Heart left ventricle (tissue), 16 donors: ENCODE data around the gene CAMTA1. TPM values are rescaled to one million over a fixed set of nuclear protein-coding genes. Genes with fewer than 3 reads are reported as not detected.

Source experiments
- ATAC-seq, 4 donors: fragments of 200-7000 bp; cut with Tn5 transposase; one replicate each; pipeline ENCODE4 v1.9.1; 2020 to 2022; ENCODE audit warnings: moderate library complexity in 4 of 4, mild to moderate bottlenecking in 3 of 4, moderate number of reproducible peaks in 1 of 4
- DNase-seq, 5 donors: peaks; one replicate each; pipeline ENCODE4 v3.0.0-alpha.2; 2020
- H3K27ac ChIP-seq, 12 donors: fragments of 200-600 bp; sonication (generic) in 4 of 12; one replicate each; pipeline versions ENCODE4 v1.5.0 to v1.8.0; 2016 to 2022; ENCODE audit warnings: mild to moderate bottlenecking in 2 of 12
- H3K27me3 ChIP-seq, 9 donors: fragments of 200-600 bp; sonication (generic) in 2 of 9; one replicate each; pipeline versions ENCODE4 v1.5.1 to v1.8.0; 2016 to 2022; ENCODE audit warnings: mild to moderate bottlenecking in 3 of 9
- H3K36me3 ChIP-seq, 9 donors: fragments of 200-600 bp; sonication (generic) in 2 of 9; one replicate each; pipeline versions ENCODE4 v1.5.0 to v1.8.0; 2018 to 2022; ENCODE audit warnings: mild to moderate bottlenecking in 2 of 9
- H3K4me1 ChIP-seq, 12 donors: fragments of 200-600 bp; sonication (generic) in 4 of 12; one replicate each; pipeline versions ENCODE4 v1.5.0 to v1.8.0; 2016 to 2022; ENCODE audit warnings: mild to moderate bottlenecking in 3 of 12
- H3K4me3 ChIP-seq, 12 donors: fragments of 200-600 bp; sonication (generic) in 4 of 12; one replicate each; pipeline versions ENCODE4 v1.5.0 to v1.8.0; 2017 to 2022; ENCODE audit warnings: mild to moderate bottlenecking in 9 of 12, moderate library complexity in 4 of 12
- H3K9me3 ChIP-seq, 12 donors: fragments of 200-600 bp; sonication (generic) in 4 of 12; one replicate each; pipeline versions ENCODE4 v1.5.0 to v1.8.0; 2016 to 2022; ENCODE audit warnings: mild to moderate bottlenecking in 1 of 12
- CTCF ChIP-seq, 12 donors: fragments of 200-600 bp; sonication (generic) in 4 of 12; IDR thresholded peaks; one replicate each; pipeline versions ENCODE4 v1.5.0 to v1.8.0; 2018 to 2022; ENCODE audit warnings: antibody characterized with exemption in 12 of 12, mild to moderate bottlenecking in 5 of 12
- POLR2A ChIP-seq, 2 donors: fragments of 450-650 bp; IDR thresholded peaks; one replicate each; pipeline ENCODE4 v1.6.1; 2017; ENCODE audit warnings: antibody characterized with exemption in 2 of 2, mild to moderate bottlenecking in 2 of 2, moderate library complexity in 2 of 2
- WGBS, 4 donors: extraction: QIAGEN DNeasy Blood & Tissue Kit in 2 of 4; methylation state at CpG; one replicate each; pipeline versions ENCODE4 v1.1.5 to v1.1.7; 2013 to 2018; 5-methylcytosine and 5-hydroxymethylcytosine counted together
- intact Hi-C, 10 donors: fragments of 100-400 bp; cut with DNase I; formaldehyde crosslinking; loops; one replicate each; pipeline versions ENCODE4 v1.11.1 to v1.14.2; 2022
- polyA plus RNA-seq, 2 donors: library from polyadenylated mRNA; stranded (reverse); fragments of 200-250 nt; gene quantifications; one replicate each; pipeline ENCODE4 v1.2.3, GENCODE V29; 2013
- total RNA-seq, 9 donors: library from RNA; depleted of rRNA in 2 of 9; stranded (reverse); fragments of >200 nt in 2 of 9; fragmentation: NEBNext Ultra II Directional in 3 of 9; extraction: Animal tissue kit (Norgen Biotek cat#: 25700) in 3 of 9; gene quantifications; one replicate each; pipeline versions ENCODE4 v1.1.0 to v1.2.4, GENCODE V29; 2016 to 2023
- donor health status: ischemic (EF 13 %, LVEDD 7.1; RV severe dilation, severe dysfunction).
- donor health status: healthy with polysubstance abuse.
- donor health status: DM: no; HTN: yes; CAD: no.
- donor health status: DM: no; HTN: no; CAD: no.
- donor health status: ischemic (EF 25% LVEDD 6.9; RV normal size, moderate dysfunction).
- donor health status: ischemic (EF 25% LVEDD 5.7; RV mildly dilated, moderate dysfunction).
- donor health status: healthy.
- donor health status: DM: yes; HTN: yes; CAD: no.
- donor health status: ischemic (EF 35%, LVEDD 5.7; RV mildly dilated, moderate dysfunction).
- donor health status: nonischemic (EF 11% LVEDD 7.7; RV severe dilation, severe dysfunction).
- donor health status: DM: yes; HTN: yes; CAD: no.
- donor health status: PGD.
- donor health status: ischemic (EF 29% LVEDD 5.4; RV normal size, mild dysfunction).
- donor health status: nonischemic (EF 23%, LVEDD 6.1; RV moderate dilation, normal function).

Gene CAMTA1
- total and polyA plus RNA-seq, 11 donors: 114 to 303 (median 137) TPM

- TF ChIP-seq CTCF (IDR thresholded peaks at IDR 0.05): no peak
- TF ChIP-seq POLR2A (IDR thresholded peaks at IDR 0.05): no peak
- Histone ChIP-seq H3K4me1 (no peaks in the 10 kb centered on the region), H3K27me3 (peaks cover 0 to 7% (median 0%) of the 10 kb centered on the region in 9 donors), H3K36me3 (no peaks in the 10 kb centered on the region), H3K27ac (no peak overlapping the region), H3K4me3 (no peak overlapping the region), H3K9me3 (no peaks in the 10 kb centered on the region)
- ATAC-seq (no peak), DNase-seq (no peak)
- intact Hi-C loops: no loop called here
- 83 to 86% (median 84%) methylated on average over 10 of the region's 10 CpGs for WGBS, 4 donors
Measured at GRCh38 chr1:7251454-7251800, 466.2 kb downstream of the CAMTA1 start.

GRCh38 chr1:7252411-7253117 is 467.3 kb downstream of the CAMTA1 start:
- Histone ChIP-seq H3K9me3 (no peaks in the 10 kb centered on the region), H3K4me1 (no peaks in the 10 kb centered on the region), H3K4me3 (no peak overlapping the region), H3K27me3 (peaks cover 0 to 7% (median 0%) of the 10 kb centered on the region in 9 donors), H3K36me3 (no peaks in the 10 kb centered on the region), H3K27ac (no peak overlapping the region)
- WGBS, 4 donors: 75 to 78% (median 76%) methylated on average over 12 of the region's 12 CpGs
- ATAC-seq: no peak
- intact Hi-C loops: no loop called here
- no peak for TF ChIP-seq POLR2A (IDR thresholded peaks at IDR 0.05)
- TF ChIP-seq CTCF (IDR thresholded peaks at IDR 0.05): no peak
- DNase-seq: no peak

GRCh38 chr1:7253118-7253480 is 467.8 kb downstream of the CAMTA1 start:
- H3K9me3 ChIP-seq: no peaks in the 10 kb centered on the region
- no peak for ATAC-seq
- no peak overlapping the region for H3K27ac ChIP-seq
- no peak for TF ChIP-seq CTCF (IDR thresholded peaks at IDR 0.05)
- DNase-seq: no peak
- H3K4me3 ChIP-seq: no peak overlapping the region
- intact Hi-C loops: no loop called here
- peaks cover 0 to 3% (median 0%) of the 10 kb centered on the region in 9 donors for H3K27me3 ChIP-seq
- H3K4me1 ChIP-seq: no peaks in the 10 kb centered on the region
- WGBS, 4 donors: 90 to 96% (median 92%) methylated on average over 4 of the region's 4 CpGs
- no peaks in the 10 kb centered on the region for H3K36me3 ChIP-seq

- ATAC-seq: no peak
- TF ChIP-seq POLR2A (IDR thresholded peaks at IDR 0.05): no peak
- no peak for TF ChIP-seq CTCF (IDR thresholded peaks at IDR 0.05)
- Histone ChIP-seq H3K9me3 (no peaks in the 10 kb centered on the region), H3K36me3 (no peaks in the 10 kb centered on the region), H3K27me3 (no peaks in the 10 kb centered on the region), H3K4me3 (no peak overlapping the region), H3K4me1 (no peaks in the 10 kb centered on the region), H3K27ac (no peak overlapping the region)
- WGBS, 4 donors: 81 to 87% (median 82%) methylated on average over 11 of the region's 11 CpGs
- DNase-seq: no peak
- intact Hi-C loops: no loop called here
Measured at GRCh38 chr1:7253988-7254587, 468.8 kb downstream of the CAMTA1 start.
